Activated CD8-positive, alpha-beta memory T cell treated with anti-CD3 and anti-CD28 coated beads, Interleukin-2, amount 50 U/mL, for 4 hours (primary cell): ENCODE measurements around the gene ZDHHC13.
"Not testable (repeated sequence)": the region's sequence is repeated elsewhere in the genome, so short reads cannot be mapped to it uniquely, and the experiment has no call there.

ENCODE experiments used
- DNase-seq: peaks from one replicate; pipeline ENCODE4 v3.0.0-alpha.2; 2020

Gene ZDHHC13

DNA sequence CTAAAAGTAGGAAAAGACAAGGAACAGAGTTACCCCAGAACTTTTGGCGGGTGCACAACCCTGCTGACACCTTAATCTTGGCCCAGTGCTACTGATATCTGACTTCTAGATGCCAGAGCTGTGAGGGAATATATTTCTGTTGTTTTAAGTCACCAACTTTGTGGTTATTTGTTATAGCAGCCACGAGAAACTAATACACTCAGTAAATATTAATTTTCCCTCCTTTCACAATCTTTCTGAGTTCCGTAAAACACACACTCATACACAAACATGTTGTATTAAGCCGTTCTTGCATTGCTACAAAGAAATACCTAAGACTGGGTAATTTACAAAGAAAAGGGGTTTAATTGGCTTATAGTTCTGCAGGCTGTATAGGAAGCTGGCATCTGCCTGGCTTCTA is 16.1 kb upstream of the ZDHHC13 start:
- no peak for DNase-seq

DNA sequence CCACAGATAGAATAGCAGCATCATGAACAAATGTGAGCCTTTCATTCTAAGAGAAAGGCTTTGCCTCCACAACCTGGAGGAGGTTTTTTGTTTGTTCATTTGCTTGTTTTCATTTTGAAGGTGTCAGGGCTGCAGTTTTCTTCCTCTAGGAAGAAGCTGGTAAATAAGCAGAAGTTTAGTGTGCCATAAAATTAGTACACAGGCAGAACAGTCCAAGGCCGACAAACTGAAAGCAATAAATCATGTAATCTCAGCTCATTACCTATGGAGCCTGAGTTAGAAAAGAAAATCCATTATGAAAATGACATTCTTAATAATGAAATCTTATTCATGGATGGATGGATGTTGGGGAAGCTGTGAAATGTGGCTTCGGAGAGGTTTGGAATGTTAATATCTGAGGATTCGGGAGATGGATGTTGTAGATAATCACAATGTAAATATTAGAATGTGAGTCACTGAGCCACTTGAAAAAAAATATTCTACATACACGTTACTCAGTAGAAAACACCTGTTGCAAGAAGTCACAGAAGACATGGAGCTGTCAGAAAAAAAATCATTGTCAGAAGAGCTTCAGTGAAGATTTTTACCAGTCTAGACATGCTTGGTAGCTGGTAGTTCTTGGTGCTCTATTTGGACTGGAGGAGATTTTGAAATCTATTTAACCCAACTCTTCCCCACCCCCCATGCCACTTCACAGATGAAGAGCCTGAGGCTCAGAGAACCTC is 15.0 kb upstream of the ZDHHC13 start:
- no peak for DNase-seq

DNA sequence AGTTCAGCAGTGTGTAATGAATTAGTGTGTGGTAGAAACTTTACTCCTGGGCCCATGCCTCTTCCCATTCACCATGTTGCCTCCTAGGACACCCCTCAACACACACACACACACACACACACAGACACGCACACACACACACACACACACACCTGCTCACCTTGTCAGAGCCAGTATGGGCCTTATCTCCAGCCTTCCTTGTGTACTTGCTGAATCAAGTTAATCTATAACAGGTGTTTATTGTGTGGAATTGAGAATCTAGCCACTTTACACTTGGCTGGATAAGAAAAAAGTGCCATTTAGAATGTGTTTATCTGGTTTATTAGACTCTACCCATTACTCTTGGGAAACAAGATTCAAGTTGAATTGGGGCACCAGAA is 14.5 kb upstream of the ZDHHC13 start:
- no peak for DNase-seq

DNA sequence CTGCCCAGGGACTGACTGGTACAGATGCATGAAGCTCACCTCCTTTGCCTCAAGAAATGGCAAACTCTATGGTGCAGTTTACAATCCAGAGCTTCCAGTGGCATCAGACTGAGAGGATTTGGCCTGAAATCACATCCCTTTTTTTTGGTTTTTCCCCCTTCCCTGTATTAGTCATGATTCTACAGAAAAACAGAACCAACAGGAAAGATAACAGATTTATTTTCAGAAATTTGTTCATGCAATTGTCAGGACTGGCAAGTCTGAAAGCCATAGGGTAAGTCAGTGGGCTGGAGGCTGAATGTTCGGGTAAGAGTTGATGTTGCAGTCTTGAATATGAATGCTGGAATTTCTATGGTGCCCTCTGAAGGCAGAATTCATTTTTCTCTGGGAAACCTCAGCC is 12.0 kb upstream of the ZDHHC13 start:
- DNase-seq: no peak

DNA sequence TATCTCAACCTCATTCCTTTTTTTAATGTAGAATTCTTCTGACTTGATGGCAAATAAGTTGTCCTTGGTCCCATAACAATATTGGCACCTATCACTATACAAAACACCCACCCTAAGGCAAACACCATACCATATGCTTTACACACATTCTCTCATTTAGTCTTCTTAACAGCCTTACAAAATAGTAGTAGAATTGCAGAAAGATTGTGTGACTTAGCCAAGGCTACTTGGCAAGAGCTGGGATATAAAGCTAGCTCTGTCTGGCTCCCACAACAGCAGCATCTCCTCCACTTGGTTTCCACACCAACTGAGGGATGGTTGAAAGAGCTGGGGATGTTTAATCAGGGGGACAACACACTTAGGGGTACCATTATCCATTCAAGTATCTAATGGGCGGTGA is 9.8 kb upstream of the ZDHHC13 start:
- DNase-seq: no peak

DNA sequence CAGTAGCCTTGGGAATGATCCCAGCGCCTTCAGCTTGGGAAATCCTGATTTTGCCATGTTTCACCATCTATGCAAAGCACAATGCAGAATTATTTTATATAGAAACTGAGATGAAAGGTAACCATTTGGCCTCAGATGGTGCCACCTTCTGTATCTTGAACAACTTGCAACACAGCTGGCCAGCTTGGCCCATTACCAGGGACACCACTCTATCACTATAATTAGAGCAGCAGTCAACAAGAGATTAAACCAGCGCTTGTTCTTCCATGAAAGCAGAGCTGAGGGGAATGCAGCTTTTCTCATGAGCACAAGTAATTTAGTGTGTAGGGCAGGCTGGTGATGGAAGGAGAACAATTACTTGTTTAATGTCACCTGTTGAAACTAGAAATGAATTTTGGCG is 6.7 kb upstream of the ZDHHC13 start:
- DNase-seq: no peak

DNA sequence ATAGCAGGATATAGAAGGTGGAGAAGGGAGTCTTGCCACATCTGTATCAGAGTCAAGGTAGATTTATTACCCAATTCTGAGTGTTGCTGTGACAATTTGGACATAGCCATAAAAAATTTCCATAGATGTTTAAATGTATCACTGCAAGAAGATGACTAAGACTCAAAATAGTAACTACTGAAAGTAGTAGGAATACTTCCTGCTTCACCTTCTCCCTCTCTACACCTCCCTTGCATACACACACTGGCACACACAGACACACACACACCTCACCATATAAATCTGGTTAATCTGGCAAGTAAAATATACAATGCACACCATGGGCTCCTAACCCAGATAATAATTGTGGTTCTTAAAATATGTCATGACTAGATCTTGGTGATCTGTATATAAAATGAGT is 5.2 kb upstream of the ZDHHC13 start:
- DNase-seq: no peak

DNA sequence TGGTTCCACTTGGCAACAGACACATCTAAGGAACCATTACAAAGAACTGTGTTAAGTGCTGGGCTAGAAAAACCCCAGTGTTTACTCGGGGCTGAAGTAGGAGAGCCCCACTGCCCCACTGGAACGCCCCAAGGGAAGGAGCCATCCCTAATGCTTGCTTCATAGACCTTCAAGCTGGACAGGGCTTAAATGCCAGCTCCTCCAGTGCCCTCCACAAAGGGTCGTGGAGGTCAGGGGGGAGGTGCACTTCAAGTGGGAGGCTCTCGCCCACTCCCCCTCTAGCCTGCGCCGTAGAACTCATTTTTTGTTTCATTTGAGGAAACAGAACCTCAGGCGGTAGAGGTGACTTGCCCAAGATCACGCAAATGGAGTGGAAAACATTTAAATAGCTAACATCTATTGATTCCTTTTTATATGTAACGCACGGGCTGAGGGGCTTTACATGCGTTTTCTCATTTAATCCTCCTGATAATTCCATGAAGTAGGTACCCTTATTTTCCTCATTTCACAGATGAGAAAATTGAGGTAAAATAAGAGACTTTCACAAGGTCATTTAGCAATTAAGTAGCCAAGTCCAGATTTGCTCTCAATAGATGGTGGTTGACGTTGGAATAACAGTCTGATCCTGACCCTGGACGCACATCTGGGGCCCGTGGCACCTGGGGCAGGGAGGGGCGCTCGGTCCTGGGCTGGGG is 545 bp upstream of the ZDHHC13 start:
- DNase-seq: no peak

DNA sequence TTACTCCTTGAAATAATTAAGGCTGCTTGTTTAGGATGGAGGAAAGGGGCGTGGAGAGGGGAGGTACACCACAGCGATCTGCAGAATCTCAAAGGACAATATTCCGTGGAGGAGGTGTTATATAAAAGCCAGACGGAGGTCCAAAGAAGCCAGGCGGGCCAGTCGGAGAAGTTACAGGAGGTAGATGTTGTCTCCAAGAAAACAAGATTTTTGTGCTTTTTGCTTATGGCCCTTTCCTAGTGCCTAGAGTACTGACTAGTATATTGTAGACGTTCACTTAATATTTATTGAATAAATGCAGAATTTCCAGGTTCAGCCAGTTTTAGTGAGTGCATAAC is 761 bp downstream of the ZDHHC13 start:
- no peak for DNase-seq

DNA sequence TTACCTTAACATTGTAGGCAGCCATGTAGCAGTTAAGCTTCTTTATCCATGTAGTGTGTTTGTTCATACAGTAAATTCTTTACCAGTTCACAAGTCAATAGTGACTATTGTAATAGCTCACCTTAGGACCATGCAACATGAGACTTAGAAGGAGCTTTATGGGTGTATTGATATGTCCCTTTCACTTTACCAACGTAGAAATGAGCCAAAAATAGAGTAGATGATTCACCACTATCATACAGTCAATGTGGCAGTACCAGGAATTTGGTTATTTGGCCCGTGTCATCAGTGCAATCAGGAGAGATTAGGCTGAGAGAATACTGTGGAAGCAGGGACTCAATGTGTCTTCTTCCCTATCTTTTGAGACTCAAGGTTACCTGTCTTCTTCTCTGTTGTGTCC is 4.7 kb downstream of the ZDHHC13 start:
- no peak for DNase-seq

DNA sequence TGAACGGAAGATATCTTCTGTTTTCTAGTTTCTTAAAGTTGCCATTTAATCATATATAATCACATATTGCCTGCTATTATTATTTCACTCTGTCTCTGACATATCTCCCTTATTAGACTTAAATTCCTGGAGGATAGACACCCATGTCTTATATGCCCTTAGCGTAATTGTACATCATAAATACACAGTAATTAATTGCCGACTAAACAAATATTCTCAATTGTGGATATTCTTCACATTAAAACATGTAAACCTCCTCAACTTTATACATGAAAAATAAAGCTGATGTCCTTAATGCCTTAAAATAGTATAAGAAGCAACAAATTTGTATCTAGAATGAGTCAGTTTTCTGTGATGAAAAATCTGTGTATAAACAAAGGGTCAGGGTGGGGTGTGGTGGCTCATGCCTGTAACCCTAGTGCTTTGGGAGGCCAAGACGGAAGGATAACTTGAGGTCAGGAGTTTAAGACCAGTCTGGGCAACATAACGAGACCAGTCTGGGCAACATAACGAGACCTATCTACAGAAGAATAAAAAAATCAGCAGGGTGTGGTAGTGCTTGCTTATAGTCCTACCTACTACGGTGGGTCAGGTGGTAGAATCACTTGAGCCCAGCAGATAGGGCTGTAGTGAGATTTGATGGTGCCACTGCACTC is 6.1 kb downstream of the ZDHHC13 start:
- DNase-seq: no peak

DNA sequence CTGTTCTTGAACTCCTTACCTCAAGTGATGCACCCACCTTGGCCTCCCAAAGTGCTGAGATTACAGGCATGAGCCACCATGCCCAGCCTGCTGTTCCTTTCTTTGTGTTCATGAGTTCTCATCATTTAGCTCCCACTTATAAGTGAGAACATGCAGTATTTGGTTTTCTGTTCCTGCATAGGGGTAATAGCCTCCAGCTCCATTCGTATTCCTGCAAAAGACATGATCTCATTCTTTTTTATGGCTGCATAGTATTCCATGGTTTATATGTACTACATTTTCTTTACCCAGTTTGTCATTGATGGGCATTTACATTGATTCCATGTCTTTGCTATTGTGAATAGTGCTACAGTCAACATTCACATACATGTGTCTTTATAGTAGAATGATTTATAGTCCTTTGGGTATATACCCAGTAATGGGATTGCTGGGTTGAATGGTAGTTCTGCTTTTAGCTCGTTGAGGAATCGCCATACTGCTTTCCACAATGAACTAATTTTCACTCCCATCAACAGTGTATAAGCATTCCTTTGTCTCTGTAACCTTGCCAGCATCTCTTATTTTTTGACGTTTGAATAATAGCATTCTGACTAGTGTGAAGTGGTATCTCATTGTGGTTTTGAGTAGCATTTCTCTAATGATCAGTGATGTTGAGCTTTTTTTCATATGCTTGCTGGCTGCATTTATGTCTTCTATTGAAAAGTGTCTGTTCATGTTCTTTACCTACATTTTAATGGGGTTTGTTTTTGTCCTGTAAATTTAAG is 9.8 kb downstream of the ZDHHC13 start:
- not testable (repeated sequence) for DNase-seq

DNA sequence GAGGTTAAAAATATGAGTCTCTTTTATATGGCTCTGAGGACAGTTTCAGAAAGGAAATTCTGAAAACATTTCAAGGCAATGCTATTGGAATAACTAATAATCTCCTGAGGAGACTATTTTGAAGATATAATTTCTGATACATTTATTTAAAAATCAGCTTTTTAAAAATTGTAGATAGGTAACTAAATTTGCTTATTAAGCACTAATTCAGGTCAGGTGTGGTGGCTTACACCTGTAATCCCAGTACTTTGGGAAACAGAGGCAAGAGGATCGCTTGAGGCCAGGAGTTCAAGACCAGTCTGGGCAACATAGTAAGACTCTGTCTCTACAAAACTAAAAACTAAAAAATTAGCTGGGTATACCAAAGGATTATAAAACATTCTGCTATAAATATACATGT is 17.0 kb downstream of the ZDHHC13 start:
- no peak for DNase-seq

DNA sequence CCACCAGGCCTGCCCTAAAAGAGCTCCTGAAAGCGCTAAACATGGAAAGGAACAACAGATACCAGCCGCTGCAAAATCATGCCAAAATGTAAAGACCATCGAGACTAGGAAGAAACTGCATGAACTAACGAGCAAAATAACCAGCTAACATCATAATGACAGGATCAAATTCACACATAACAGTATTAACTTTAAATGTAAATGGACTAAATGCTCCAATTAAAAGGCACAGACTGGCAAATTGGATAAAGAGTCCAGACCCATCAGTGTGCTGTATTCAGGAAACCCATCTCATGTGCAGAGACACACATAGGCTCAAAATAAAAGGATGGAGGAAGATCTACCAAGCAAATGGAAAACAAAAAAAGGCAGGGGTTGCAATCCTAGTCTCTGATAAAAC is 19.9 kb downstream of the ZDHHC13 start:
- not testable (repeated sequence) for DNase-seq

DNA sequence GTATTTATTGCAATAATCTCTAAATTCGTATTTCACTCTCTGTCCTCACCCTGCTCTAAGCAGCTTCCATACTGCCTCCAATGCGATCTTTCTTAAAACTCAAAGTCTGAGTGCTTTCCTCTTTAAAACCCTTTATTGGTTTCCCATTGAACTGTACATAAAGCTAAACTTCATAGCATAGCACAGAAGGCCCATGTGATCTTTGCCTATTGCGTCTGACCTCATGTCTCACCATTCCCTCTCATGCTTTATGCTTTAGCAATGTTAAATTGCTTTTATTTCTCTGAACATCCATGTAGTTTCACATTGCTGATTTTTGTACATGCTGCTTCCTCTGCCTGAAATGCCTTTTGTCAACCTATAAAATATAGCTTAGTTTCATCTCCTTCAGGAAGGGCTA is 28.4 kb downstream of the ZDHHC13 start:
- DNase-seq: no peak

DNA sequence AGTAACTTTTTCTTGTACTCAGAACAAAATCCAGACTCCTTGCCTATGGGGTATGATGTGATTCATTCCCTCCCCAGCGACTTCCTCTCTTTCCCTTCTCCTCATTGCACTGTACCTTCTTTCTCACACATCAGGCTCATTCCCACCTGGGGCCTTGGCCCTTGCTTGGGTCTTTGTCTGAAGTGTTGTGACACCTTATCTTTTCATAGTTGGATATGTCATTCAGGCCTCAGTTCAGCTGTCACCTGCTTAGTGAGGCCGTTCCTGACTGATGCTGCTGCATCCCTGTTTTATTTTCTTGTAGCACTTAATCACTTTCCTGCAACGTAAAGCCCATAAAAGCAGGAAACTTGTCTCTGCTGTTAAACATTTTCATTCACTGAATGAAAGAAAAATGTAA is 39.9 kb downstream of the ZDHHC13 start:
- no peak for DNase-seq

DNA sequence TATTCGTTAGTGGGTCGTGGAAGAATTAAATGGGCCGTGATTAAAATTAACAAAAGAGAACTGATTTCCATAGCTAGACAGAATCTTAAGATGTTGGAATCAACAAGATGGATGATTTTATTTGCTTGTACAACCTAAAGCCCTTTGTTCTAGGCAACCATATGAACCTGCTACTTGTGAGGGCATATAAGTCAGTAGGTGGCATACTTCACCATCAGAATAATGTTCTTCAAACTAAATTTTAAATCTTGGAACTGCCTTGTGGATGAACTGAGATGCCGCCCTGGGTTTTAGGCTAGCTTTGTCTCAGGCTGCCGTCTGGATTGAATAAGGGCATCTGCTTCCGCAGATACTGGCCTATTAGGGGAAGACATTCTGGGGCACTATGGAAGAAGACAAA is 43.9 kb downstream of the ZDHHC13 start:
- no peak for DNase-seq

DNA sequence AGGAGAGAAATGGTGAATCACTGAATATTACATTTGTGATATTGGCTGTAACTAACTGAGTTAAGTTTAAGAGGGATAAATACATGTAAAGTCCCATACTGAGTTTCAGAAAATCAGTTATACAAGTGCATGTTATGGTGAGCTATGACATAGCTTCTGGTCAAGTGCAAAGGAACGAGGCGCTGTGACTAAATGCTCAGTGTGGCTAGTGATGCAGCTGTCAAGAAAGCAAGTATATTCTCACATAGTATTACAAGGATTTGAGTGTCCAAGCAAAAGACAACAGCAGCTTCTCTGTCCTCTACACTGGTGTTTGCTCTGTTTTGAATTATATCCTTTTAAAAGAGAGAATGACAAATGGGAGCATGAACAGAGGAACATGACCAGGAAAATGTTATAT is 44.7 kb downstream of the ZDHHC13 start:
- DNase-seq: no peak

DNA sequence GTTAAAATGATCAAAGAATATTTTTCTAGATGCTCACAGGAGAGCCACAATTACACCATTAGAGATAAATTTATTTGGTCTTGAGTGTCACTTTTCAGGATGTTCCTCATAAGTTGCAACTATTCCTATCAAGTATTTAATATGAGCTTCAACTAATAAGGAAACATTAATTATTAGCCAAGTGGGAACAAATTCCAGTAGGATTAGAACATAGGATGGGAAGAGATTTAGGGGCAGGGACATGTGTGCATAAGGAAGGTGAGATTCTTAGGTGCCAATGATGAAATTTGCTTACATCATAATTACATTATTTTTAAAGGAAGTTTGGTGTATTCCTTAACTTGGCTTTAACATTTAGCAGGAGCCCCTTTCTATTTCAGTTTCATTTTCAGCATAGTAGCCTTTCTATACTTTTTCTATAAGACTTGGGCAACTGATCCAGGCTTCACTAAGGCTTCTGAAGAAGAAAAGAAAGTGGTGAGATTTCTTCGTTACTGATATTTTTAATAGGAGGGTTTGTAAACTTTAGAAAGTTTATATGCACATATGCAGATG is 46.1 kb downstream of the ZDHHC13 start:
- DNase-seq: no peak

DNA sequence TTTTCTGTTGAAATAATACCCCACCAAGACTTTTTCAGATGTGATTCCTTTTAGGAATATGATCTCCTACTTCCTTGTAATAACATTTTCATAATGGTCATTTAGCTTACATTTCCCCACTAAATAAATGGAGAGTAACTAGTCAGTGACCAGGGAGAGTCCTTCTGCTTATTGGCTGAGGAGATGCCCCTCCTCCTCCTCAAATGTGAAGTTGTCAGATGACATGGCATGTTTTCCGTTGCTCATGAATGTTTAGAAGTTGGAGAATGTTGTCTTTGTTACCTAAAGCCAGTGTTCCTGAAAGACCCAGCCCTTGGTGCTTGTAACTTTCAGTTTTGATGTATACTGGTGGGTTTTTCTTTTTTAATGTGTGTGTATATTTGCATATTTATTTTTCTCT is 46.6 kb downstream of the ZDHHC13 start:
- no peak for DNase-seq

DNA sequence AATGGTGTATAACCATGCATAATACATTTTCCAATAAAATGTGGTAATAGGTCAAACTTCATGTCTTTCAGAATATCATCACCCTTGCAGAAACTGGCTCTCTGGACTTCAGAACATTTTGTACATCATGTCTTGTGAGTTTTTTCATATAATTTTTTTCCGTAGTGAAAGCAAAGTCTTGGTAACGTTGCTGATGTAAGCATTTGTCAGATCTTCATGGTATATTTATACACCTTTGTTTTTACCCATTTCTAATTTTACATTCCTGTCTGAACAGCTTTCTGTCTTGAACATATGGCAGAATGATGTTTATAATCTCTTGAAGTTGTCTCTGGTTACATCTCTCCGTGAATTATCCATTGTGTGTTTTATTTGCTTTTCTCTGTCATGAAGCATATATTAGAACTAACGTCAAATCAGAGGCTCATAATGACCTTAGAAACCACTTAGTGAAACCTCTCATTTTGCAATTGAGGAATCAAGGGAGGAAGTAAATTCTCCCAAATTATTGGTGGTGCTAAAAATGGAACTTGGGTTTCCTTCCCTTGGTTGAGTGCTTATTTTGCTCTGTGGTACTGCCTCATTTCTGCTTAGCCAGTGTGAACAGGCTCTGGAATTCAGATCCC is 47.4 kb downstream of the ZDHHC13 start:
- DNase-seq: no peak

DNA sequence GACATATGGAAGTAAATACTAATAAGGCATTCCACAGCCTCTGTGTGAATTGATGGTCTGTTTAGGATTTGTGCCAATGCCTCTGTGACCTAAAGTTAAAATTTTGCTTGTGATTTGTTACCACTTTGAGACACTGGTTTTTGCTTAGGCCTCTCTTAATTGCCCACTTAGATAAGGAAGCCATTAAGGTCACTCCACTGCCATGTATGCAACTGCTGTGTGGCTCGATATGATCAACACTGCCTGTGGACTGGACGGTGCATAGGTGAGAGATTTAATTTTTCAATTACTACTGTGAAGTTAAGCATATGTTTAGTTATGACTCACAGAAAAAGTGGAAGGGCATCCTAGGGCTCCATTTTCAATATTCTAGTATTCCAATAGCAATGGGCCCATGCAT is 47.9 kb downstream of the ZDHHC13 start:
- DNase-seq: no peak

DNA sequence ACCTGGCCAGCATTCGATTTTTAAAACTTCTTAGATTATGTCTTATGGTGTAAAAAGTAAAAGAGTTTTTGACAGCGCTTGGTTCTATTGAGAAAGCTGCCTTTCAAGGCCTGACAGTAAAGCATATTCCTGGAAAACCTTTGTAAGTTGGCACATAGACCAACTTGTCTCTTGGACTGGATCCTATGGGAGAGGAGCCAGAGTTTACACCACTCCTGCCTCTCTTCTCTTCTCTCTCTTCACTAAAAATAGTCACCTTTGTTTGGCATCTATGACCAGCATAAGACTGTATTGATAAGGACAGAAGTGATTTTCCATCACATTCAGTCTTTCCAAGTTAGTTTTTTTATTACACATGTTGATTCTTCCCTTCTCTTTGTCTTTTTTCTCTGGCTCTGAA is 51.1 kb downstream of the ZDHHC13 start:
- DNase-seq: no peak
